H1 (cell line): ENCODE measurements around the gene WFDC10A. TPM values are rescaled to one million over a fixed set of nuclear protein-coding genes. Genes with fewer than 3 reads are reported as not detected.

Source experiments
- CTCF ChIA-PET: fragments of 300-600 bp; sonication (Branson Sonifier 250); formaldehyde crosslinking; loops from one replicate; lab custom pipeline; 2021; ENCODE audit not compliant: partially characterized antibody; lab: Charles Lee
- POLR2A ChIA-PET: fragments of 300-600 bp; sonication (Branson Sonifier 250); formaldehyde crosslinking; loops from one replicate; lab custom pipeline; 2021; ENCODE audit warnings: inconsistent platforms; ENCODE audit not compliant: partially characterized antibody; lab: Charles Lee
- DNase-seq, 2 experiments: peaks; one replicate each; pipeline versions ENCODE4 v3.0.0 to v3.0.0-alpha.2; 2010 to 2022; ENCODE audit warnings: low spot score in 2 of 2, low read depth in 1 of 2, mixed read lengths in 1 of 2
- FAIRE-seq: peaks from 2 replicates; lab custom pipeline; 2011; peaks lifted over from hg19 to GRCh38; lab: Jason Lieb, UNC
- H2AFZ ChIP-seq: 2 replicates; pipeline ENCODE4 v1.8.1; 2012; ENCODE audit warnings: low read length, inconsistent platforms
- H2AK5ac ChIP-seq: 2 replicates; pipeline ENCODE4 v1.6.1; 2013; ENCODE audit warnings: low read depth, low read length
- H2BK120ac ChIP-seq: replicated peaks from 2 replicates; pipeline ENCODE3; 2013; ENCODE audit warnings: low read depth, low read length, inconsistent platforms
- H2BK12ac ChIP-seq: 2 replicates; pipeline ENCODE4 v1.6.1; 2013; ENCODE audit warnings: low read depth, low read length
- H2BK15ac ChIP-seq: 2 replicates; pipeline ENCODE4 v1.6.1; 2013; ENCODE audit warnings: low read length
- H2BK20ac ChIP-seq: 2 replicates; pipeline ENCODE4 v1.6.1; 2013; ENCODE audit warnings: low read length
- H2BK5ac ChIP-seq: 2 replicates; pipeline ENCODE4 v1.6.1; 2013; ENCODE audit warnings: low read depth, low read length
- H3K14ac ChIP-seq: 2 replicates; pipeline ENCODE4 v1.6.1; 2013; ENCODE audit warnings: inconsistent platforms; ENCODE audit not compliant: insufficient read length
- H3K18ac ChIP-seq: 2 replicates; pipeline ENCODE4 v1.6.1; 2013; ENCODE audit warnings: low read length; ENCODE audit errors: extremely low read depth
- H3K23ac ChIP-seq: 2 replicates; pipeline ENCODE4 v1.6.1; 2013; ENCODE audit warnings: inconsistent platforms; ENCODE audit not compliant: insufficient read length
- H3K23me2 ChIP-seq: 2 replicates; pipeline ENCODE4 v1.6.1; 2013; ENCODE audit warnings: low read depth, low read length
- H3K27ac ChIP-seq: 2 replicates; pipeline ENCODE4 v1.6.1; 2011; ENCODE audit warnings: low read depth, low read length, inconsistent platforms
- H3K27me3 ChIP-seq, 4 experiments: replicated peaks in 1 of 4; 1 replicate in 1 of 4; 2 replicates in 3 of 4; pipeline versions ENCODE4 v1.6.1 to v1.8.1; 2011 to 2013; ENCODE audit warnings: low read length in 3 of 4, mild to moderate bottlenecking in 3 of 4, inconsistent platforms in 2 of 4, mixed read lengths in 2 of 4, moderate library complexity in 1 of 4; ENCODE audit not compliant: control insufficient read depth in 3 of 4, insufficient read depth in 3 of 4; ENCODE audit errors: extremely low read depth in 1 of 4
- H3K36me3 ChIP-seq, 4 experiments: 2 replicates each; pipeline versions ENCODE4 v1.6.1 to v1.8.1; 2011 to 2013; ENCODE audit warnings: mild to moderate bottlenecking in 4 of 4, low read length in 3 of 4, moderate library complexity in 2 of 4, control low read depth in 1 of 4, inconsistent platforms in 1 of 4; ENCODE audit not compliant: insufficient read depth in 4 of 4, control insufficient read depth in 2 of 4
- H3K4ac ChIP-seq: replicated peaks from 2 replicates; pipeline ENCODE3; 2013; ENCODE audit warnings: low read length, low read depth, mixed read lengths, inconsistent platforms; ENCODE audit not compliant: insufficient read length
- H3K4me1 ChIP-seq, 4 experiments: replicated peaks in 1 of 4; 1 replicate in 1 of 4; 2 replicates in 3 of 4; pipeline versions ENCODE4 v1.6.1 to v1.8.1; 2011 to 2013; ENCODE audit warnings: low read length in 3 of 4, inconsistent platforms in 2 of 4, mixed read lengths in 1 of 4; ENCODE audit not compliant: insufficient read depth in 4 of 4, control insufficient read depth in 3 of 4
- H3K4me2 ChIP-seq, 2 experiments: 2 replicates each; pipeline versions ENCODE4 v1.6.1 to v1.8.1; 2011 to 2013; ENCODE audit warnings: low read depth in 2 of 2, low read length in 2 of 2, control low read depth in 1 of 2, inconsistent platforms in 1 of 2, mild to moderate bottlenecking in 1 of 2; ENCODE audit not compliant: insufficient read depth in 1 of 2
- H3K4me3 ChIP-seq, 4 experiments: fragments of 200-600, 300-600 bp in 1 of 4; sonication (generic), shearing (Covaris generic), sonication (Bioruptor Twin) in 1 of 4; 2 replicates each; pipeline versions ENCODE4 v1.5.1 to v1.8.1; 2011 to 2016; ENCODE audit warnings: low read length in 4 of 4, low read depth in 3 of 4, control low read depth in 2 of 4, inconsistent platforms in 2 of 4, mild to moderate bottlenecking in 2 of 4, mixed read lengths in 1 of 4, moderate library complexity in 1 of 4; ENCODE audit not compliant: insufficient read depth in 2 of 4; ENCODE audit errors: extremely low read depth in 1 of 4
- H3K56ac ChIP-seq: replicated peaks from 2 replicates; pipeline ENCODE3; 2013; ENCODE audit warnings: low read depth, mild to moderate bottlenecking, mixed read lengths, low read length, inconsistent platforms; ENCODE audit not compliant: insufficient read length
- H3K79me1 ChIP-seq: 2 replicates; pipeline ENCODE4 v1.6.1; 2013; ENCODE audit warnings: low read depth, low read length, control low read depth
- H3K79me2 ChIP-seq, 2 experiments: 2 replicates each; pipeline versions ENCODE4 v1.6.1 to v1.8.1; 2012 to 2013; ENCODE audit warnings: low read length in 2 of 2, mild to moderate bottlenecking in 2 of 2, inconsistent platforms in 1 of 2; ENCODE audit not compliant: insufficient read depth in 2 of 2, control insufficient read depth in 1 of 2
- H3K9ac ChIP-seq, 4 experiments: replicated peaks in 1 of 4; 1 replicate in 1 of 4; 2 replicates in 3 of 4; pipeline versions ENCODE4 v1.6.1 to v1.8.1; 2011 to 2013; ENCODE audit warnings: low read depth in 3 of 4, low read length in 3 of 4, control low read depth in 2 of 4, mild to moderate bottlenecking in 2 of 4, moderate library complexity in 2 of 4, inconsistent platforms in 1 of 4; ENCODE audit errors: extremely low read depth in 1 of 4
- H3K9me3 ChIP-seq, 2 experiments: 2 replicates each; pipeline versions ENCODE4 v1.6.1 to v1.8.1; 2012 to 2013; ENCODE audit warnings: mild to moderate bottlenecking in 2 of 2, moderate library complexity in 2 of 2, control low read depth in 1 of 2, inconsistent platforms in 1 of 2, low read depth in 1 of 2, low read length in 1 of 2, mixed read lengths in 1 of 2; ENCODE audit not compliant: insufficient read depth in 2 of 2
- H4K20me1 ChIP-seq, 2 experiments: replicated peaks in 1 of 2; 2 replicates each; pipeline versions ENCODE3 to v1.8.1; 2011 to 2013; ENCODE audit warnings: inconsistent platforms in 2 of 2, low read length in 2 of 2, mild to moderate bottlenecking in 1 of 2; ENCODE audit not compliant: insufficient read depth in 2 of 2, control insufficient read depth in 1 of 2
- H4K5ac ChIP-seq: 2 replicates; pipeline ENCODE4 v1.6.1; 2013; ENCODE audit warnings: low read length, low read depth, mixed read lengths, inconsistent platforms; ENCODE audit not compliant: insufficient read length
- H4K8ac ChIP-seq: 2 replicates; pipeline ENCODE4 v1.8.0; 2013; ENCODE audit warnings: mild to moderate bottlenecking, moderate library complexity, low read length, inconsistent platforms; ENCODE audit not compliant: insufficient read depth; ENCODE audit errors: extremely low read depth
- H4K91ac ChIP-seq: replicated peaks from 2 replicates; pipeline ENCODE3; 2013; ENCODE audit warnings: low read length, mixed read lengths, inconsistent platforms; ENCODE audit not compliant: insufficient read length
- GABPA ChIP-seq: IDR thresholded peaks from 2 replicates; pipeline ENCODE4 v1.6.1; 2011; ENCODE audit warnings: mild to moderate bottlenecking, low read length, moderate library complexity, borderline replicate concordance; ENCODE audit not compliant: insufficient read depth
- POLR2A ChIP-seq, 2 experiments: IDR thresholded peaks; 1 replicate in 1 of 2; 2 replicates in 1 of 2; pipeline ENCODE4 v1.6.1; 2011; ENCODE audit warnings: low read depth in 2 of 2, low read length in 2 of 2, mild to moderate bottlenecking in 2 of 2; ENCODE audit errors: control extremely low read depth in 1 of 2
- POU5F1 ChIP-seq: IDR thresholded peaks from 2 replicates; pipeline ENCODE4 v1.6.1; 2011; ENCODE audit warnings: low read depth, mild to moderate bottlenecking, low read length, moderate library complexity
- SRF ChIP-seq: IDR thresholded peaks from 2 replicates; pipeline ENCODE4 v1.6.1; 2011; ENCODE audit warnings: mild to moderate bottlenecking, low read depth, low read length, moderate library complexity
- TAF1 ChIP-seq: IDR thresholded peaks from 2 replicates; pipeline ENCODE4 v1.6.1; 2011; ENCODE audit warnings: mild to moderate bottlenecking, low read depth, low read length
- WGBS, 2 experiments: shearing (Covaris generic) in 1 of 2; methylation state at CpG; one replicate each; pipeline versions ENCODE4 v1.1.6 to v1.1.7; 2013 to 2015; ENCODE audit warnings: low lambda C conversion rate in 2 of 2, mixed read lengths in 2 of 2, inconsistent platforms in 1 of 2, low coverage in 1 of 2, missing lambda C conversion rate in 1 of 2; ENCODE audit not compliant: insufficient replicate concordance in 2 of 2, insufficient coverage in 1 of 2, insufficient read length in 1 of 2; ENCODE audit errors: extremely low coverage in 1 of 2, missing lambda C conversion rate in 1 of 2; 5-methylcytosine and 5-hydroxymethylcytosine counted together
- polyA plus RNA-seq, 7 experiments: library from polyadenylated mRNA; depleted of rRNA in 3 of 7; stranded (reverse) in 5 of 7; unstranded in 2 of 7; fragments of >200 nt in 5 of 7; fragments of 200-250 nt in 2 of 7; gene quantifications; 1 replicate in 5 of 7; 2 replicates in 1 of 7; 4 replicates in 1 of 7; pipeline versions ENCODE4 v1.2.1 to v1.2.3, GENCODE V29; 2011 to 2013; ENCODE audit warnings: missing spikeins in 2 of 7, mixed read lengths in 2 of 7
- total RNA-seq: library from RNA; stranded (reverse); fragmentation: NEBNext Ultra II Directional; extraction: Animal tissue kit (Norgen Biotek cat#: 25700); gene quantifications from 2 replicates; pipeline ENCODE4 v1.2.1, GENCODE V29; 2021

Gene WFDC10A
- total and polyA plus RNA-seq, 2 of the 8 experiments (the other 6 are each of a cell fraction or from before 2014, with no cell fraction given): not detected

GRCh38 chr20:45649312-45649863, 19.8 kb downstream of the WFDC10A start:
- Histone ChIP-seq H3K27me3 (no peaks in the 10 kb centered on the region), H3K23ac (no peak overlapping the region), H3K56ac (no peak overlapping the region), H3K4ac (no peak overlapping the region), H4K5ac (no peak overlapping the region), H3K36me3 (no peaks in the 10 kb centered on the region), H3K79me1 (no peaks in the 10 kb centered on the region), H2AK5ac (no peak overlapping the region), H3K18ac (no peak overlapping the region), H4K8ac (no peak overlapping the region), H2BK5ac (no peak overlapping the region), H2BK120ac (no peak overlapping the region), H2BK12ac (no peak overlapping the region), H2BK20ac (no peak overlapping the region), H3K14ac (no peak overlapping the region), H3K4me2 (no peak overlapping the region), H2AFZ (peak overlapping the region; percentile 80; the same call in 1 of the 2 replicates), H3K23me2 (no peaks in the 10 kb centered on the region), H2BK15ac (no peak overlapping the region), H3K4me3 (no peak overlapping the region), H4K91ac (no peak overlapping the region), H3K9me3 (peaks cover 22% of the 10 kb centered on the region in 2 experiments), H3K27ac (no peak overlapping the region), H3K9ac (no peak overlapping the region), H4K20me1 (no peaks in the 10 kb centered on the region), H3K4me1 (peaks cover 0 to 4% (median 0%) of the 10 kb centered on the region in 4 experiments; a peak in 1 of 7 replicates), H3K79me2 (no peaks in the 10 kb centered on the region)
- DNase-seq: no peak
- WGBS, 2 experiments: 78% methylated on average over 6 of the region's 6 CpGs; no CpG with 5 or more reads in 1 of the 2 experiments
- no peak for FAIRE-seq
- ChIA-PET POLR2A (no interaction called here), CTCF (interaction anchor here (1.0 to 1.3 kb wide), 3 partner anchors 20 to 30 kb away, joined by 3 to 4 read pairs (median 4); partner anchors contain the start of gene WFDC10A)
- TF ChIP-seq TAF1 (no peak), POLR2A (IDR thresholded peaks at IDR 0.05; ENCODE audit: control extremely low read depth in 1 of 2, low read depth in 2 of 2, low read length in 2 of 2) (peak in 1 of 2 experiments; percentile 23; a peak in 1 of 3 replicates), POU5F1 (no peak), GABPA (no peak), SRF (peak; percentile 90)
